GM04504 (cell line): ENCODE measurements around the gene TNRC6A.
"Not testable (repeated sequence)": the region's sequence is repeated elsewhere in the genome, so short reads cannot be mapped to it uniquely, and the experiment has no call there.

Experiments used
- DNase-seq: peaks from one replicate; pipeline ENCODE4 v3.0.0-alpha.2; 2012; ENCODE audit warnings: low read depth

TNRC6A gene

DNA sequence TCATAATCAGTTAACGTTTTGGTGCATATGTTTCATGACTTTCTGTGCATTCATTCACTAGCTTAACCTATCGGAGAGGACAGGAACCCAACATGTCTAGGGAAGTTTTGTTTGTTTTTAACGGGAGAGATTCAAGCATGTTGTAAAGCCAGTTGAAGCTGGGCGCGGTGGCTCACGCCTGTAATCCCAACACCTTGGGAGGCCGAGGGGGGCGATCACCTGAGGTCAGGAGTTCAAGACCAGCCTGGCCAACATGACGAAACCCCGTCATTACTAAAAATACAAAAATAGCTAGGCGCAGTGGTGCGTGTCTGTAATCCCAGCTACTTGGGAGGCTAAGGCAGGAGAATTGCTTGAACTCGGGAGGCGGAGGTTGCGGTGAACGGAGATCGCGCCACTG is 1.4 kb upstream of the TNRC6A start:
- no peak for DNase-seq

DNA sequence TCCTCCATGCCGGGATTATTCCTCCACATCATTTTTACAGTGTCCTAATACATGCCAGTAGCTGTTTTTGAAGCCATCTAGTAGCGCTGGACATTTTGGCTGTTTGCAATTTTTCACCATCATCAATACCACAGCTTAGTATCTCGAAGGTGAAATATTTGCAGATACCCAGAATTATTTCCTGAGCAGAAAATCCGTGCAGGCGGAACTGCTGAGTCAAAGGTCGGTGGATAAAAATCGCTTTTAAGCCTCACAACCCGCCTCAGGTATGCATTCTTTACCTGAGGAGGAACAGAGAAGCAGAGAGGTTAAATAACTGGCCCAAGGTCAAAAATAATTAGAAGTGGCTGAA is 584 bp upstream of the TNRC6A start:
- DNase-seq = no peak

DNA sequence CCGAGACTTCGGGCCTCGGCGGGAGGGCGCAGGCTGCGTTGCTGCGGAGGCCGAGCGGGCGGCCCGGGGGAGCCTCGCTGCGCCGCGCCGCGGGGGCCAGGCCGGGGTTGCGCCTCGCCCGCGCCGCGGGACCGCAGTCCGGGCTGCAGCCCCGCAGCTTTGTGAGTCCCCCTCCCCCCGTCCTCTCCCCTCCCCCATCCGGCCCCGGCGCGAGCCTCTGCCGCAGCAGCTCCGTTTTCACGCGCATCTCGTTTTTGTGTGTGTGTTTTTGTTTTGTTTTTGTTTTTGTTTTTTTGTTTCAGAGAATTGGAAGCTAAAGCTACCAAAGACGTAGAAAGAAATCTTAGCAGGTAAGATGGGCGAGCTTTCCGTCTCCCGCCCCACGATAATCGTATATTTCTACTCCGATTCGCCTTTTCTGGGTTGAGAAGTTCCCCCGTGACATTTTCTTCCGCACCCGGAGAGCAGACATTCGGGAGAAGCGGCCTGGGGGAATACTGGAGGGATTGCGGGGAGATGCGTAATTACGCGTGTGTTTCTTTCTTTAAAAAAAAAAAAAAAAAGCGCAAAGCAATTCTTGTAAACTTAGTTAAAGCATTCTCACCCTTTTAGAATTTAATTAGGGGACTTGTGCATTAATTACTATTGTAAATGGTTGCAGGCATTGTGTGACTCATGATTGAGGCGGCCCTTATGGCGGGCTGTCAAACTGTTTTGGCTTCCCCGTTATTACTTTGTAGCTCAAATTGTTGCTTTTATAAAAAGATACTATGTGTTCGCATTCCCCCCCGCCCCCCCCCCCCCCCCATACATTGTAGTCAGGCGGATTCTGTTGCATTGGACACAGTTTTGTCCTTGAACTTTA is 732 bp downstream of the TNRC6A start:
- no peak for DNase-seq

DNA sequence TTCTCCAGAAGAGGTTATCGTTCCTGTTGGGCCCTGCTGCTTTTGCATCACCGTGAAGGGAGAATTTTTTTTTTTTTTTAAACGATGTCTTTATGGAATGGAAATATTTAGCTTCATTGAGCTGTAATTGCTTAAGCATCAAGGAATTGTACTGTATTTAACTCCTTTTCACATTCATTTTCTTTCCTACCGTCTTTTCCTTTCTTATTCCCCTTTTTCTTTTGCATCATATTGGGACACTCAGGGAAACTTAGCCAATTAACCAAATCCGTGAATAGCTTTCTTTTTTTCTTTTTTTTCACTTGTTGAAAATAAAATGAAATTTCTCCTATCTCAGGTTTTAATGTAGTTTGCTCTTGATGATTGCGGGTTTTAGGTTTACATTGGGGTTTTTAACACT is 1.5 kb downstream of the TNRC6A start:
- DNase-seq = no peak

DNA sequence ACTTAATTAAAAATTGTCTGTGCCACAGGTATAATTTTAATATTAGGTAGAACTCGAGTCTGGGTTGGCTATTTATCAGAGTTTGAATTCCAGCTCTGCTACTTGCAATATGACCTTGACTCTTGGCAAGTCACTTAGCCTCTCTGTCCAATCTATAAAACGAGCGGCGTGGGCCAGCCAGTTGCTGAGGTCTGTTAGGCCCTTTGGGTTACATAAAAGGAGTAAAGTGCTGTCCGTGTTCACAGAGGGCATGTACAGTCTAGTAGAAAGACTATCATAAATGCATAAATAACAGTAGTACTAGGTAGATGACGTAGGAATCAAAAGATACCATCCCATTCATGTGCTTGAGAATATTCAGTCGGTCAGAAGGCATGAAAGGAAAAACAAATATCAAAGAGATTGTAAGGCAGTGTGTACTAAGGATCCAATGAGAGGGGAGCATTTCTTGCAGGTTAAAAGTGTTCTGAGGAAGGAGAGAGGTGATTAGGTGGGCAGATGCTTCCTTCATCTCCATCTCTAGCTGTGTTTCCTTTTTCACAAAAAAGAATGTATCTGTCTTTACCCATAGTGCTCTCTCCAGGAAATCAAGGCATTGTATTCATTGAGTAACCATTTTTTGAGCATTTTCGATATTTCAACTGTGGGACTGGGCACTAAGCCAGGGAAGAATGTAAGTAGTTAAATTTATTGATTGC is 2.4 kb downstream of the TNRC6A start:
- no peak for DNase-seq

DNA sequence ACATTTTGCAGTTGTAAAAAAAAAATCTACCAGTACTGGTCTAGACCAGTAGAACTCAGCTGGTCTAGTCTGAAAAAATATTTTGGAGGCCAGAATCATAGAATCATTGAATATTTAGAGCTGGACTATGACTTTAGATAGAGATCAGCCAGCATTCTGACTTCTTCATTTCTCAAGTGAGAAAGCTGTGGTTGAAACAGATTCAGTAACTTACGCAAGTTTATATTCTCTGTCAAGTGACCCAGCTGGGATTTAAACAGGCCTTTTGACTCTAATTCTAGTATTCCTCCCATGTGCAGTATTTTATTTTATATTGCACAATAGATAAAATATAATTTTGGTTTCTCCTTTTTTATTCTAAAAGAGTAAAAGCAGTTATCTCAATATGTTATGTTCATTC is 4.9 kb downstream of the TNRC6A start:
- DNase-seq = peak; percentile 30

DNA sequence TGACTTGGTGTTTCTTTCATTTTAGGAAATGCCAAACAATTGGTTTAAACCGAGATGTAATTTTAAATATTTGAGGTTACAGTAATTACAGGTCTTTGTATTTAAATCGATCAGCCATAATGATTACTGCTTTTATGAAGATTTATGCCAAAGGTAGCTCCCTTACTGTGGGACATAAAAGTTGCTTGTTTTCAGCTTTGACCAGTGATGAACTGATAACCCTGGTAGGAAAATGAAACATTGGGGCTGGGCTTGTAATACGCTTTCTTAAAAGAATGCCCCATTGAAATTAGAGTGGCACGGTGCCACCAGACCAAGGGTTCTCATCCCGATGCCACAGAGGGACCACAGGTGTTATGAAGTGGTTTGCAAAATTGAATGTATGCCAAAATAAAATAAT is 7.3 kb downstream of the TNRC6A start:
- no peak for DNase-seq

DNA sequence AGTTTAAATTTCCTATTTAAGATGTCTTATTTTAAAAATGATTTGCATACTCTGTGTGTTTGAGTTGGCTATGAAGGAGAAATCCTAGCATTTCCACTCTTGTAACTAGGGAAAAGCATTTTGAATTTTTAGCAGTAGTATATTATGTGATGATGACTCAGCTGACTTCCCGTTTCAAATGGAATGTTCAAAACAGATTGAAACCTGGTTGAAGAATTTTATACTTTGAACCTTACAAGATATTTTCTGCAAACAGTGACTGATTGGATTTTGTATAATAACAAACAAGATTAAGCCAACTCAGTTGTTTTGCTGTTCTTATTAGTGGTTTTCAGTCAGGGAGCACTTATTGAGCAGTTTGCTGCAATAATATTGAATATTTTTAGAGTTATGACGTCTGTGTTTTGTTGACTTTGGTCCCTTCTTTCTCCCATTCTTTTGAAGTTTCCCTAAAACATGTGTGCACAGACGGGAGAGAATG is 8.0 kb downstream of the TNRC6A start:
- DNase-seq = no peak

DNA sequence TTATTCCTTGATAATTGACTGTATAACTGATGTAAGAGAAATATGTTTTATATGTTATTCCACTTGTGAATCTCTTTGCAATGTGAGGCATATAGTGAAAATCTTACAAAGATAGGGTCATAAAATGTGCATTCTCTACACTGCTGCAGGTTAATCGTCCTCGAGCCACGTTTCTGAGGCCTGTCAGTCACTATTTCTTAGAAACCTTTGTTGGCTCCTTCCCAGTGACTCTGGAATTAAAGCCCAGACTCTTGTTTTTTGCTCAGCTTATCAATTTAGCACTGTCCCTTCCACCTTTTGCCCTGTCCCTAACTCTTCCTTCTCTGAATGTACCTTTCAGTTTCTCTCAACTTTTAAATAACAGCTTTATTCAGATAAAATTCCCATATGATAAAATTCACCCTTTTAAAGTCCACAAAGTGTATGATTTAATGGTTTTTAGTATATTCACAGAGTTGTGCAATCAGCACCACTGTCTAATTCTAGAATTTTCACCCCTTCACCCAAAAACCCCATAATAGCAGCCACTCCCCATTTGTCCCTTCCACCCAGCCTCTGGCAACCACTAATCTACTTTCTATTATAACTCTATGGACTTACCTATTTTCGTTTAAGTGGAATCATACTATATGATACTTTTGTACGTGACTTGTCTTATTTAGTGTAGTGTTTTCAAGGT is 8.6 kb downstream of the TNRC6A start:
- no peak for DNase-seq

DNA sequence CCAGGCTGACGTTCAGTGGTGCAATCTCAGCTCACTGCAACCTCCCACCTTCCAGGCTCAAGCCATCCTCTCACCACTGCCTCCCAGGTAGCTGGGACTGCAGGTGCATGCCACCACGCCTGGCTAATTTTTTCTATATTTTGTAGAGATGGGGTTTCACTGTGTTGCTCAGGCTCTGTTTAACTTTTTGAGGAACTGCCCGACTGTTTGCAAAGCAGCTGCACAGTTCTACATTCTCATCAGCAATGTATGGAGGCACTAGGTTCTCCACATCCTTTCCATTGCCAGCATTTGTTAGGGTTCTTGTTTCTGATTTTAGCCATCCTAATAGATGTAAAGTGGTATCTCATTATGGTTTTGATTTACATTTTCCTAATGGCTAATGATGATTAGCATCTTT is 9.4 kb downstream of the TNRC6A start:
- DNase-seq = no peak

DNA sequence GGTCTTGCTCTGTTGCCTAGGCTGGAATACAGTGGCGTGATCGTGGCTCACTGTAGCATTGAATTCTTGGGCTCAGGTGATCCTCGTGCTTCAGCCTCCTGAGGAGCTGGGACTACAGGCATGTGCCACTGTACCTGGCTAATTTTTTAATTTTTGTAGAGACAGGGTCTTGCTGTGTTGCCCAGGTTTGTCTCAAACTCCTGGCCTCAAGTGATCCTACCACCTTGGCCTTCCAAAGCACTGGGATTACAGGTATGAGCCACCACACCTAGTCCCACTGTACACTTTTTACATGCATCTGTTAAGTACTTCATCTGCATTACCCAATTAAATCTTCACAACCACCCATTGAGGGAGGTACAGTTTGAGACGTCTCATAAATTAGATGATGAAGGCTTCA is 12.4 kb downstream of the TNRC6A start:
- DNase-seq = no peak

DNA sequence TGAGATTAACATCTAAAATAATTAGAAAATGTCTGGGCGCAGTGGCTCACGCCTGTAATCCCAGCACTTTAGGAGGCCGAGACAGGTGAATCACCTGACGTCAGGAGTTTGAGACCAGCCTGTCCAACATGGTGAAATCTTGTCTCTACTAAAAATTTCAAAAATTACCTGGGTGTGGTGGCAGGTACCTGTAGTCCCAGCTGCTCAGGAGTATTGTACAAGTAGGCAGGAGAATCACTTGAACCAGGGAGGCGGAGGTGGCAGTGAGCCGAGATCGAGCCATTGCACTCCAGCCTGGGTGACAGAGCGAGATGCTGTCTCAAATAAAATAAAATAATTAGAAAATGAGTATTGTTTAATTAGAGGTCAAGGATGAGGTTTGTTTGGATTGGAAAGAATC is 13.2 kb downstream of the TNRC6A start:
- not testable (repeated sequence) for DNase-seq

DNA sequence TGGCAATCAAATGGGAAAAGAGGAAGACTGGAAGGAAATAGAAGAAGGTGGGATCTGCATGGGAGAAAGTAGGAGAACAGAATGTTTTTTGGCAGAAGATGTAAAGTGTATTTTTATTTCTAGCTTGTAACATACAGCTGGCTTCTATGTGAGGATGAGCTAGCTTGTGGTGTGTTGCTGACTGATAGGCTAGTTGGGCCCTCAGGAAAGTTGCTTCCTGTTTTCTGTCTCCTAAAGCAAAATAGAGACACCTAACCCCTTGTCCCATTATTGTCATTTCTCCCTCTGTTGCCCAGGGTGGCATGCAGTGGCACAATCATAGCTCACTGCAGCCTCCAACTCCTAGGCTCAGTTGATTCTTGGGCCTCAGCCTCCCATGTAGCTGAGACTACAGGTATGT is 15.9 kb downstream of the TNRC6A start:
- DNase-seq = no peak

DNA sequence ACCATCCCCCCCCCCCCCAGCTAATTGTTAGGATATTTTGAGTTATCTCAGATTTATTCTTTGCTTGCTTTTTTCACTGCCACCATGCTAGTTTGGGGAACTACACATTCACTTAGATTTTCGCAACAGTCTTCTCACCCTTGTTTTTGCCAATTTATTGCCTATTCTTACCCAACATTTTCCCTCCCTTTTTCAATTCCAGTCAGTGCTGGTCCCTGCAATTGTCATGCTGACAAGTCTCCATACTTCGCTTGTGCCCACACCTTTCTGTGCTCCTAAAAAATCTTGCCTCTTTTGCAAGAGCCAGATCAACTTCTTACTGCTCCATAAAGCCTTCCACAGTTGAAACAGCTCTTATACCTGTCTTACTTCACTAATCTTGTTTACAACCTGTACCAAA is 16.3 kb downstream of the TNRC6A start:
- no peak for DNase-seq

DNA sequence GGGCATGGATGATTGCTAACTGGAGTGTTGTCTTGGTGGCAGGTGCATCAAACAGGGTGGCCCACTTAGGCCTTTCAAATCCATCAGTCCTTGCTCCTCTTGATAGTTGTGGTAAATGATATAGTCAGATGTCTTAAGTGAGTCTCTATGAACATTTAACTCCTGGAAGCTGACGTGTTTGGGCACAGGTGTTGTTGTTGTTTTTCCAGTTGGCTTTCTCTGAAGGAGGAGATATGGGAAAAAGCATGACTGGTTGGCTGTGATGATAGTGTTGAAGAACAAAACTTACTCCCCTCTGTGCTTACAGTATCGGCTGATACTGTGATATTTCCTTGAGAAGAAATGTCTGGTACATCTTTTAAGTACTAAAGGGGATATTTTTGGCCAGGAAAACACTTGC is 18.0 kb downstream of the TNRC6A start:
- DNase-seq = no peak

DNA sequence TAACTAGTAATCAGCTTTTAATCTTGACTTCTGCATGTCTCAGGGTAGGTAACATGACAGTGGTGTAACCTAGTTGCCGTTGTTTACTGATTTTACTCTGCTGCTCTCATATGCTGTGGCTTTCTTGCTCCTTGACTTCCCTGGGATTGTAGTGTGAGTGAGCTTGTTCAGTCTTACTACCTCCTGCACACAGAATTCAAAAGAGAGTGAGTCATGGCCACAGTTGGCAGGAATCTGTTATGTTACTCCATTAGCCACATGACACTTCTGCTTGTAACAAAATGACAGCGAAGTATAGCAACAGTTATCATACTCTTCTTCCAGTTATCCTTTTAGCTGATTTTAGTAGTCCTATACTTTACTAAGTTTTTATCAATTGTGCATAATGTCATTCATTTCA is 18.8 kb downstream of the TNRC6A start:
- peak; percentile 87 for DNase-seq

DNA sequence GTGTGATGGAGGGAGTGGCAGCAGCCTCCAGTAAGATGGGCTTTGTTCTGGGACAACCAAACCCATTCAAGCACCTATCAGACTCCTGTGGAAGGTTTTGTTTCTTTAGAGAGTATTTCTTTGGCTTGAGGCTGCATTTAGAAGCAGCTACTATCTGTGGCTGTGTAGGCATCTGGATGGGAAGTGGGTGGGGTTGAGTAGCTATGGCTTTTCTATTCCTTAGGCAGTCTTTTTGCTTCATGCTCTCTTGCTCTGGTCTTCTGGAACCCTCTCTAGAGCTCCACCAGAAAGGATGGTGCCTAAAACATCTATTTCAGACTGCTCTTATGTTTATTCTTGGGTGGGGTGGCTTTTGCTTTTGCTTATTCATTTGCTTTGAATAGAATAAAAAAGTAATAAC is 19.9 kb downstream of the TNRC6A start:
- DNase-seq = no peak

DNA sequence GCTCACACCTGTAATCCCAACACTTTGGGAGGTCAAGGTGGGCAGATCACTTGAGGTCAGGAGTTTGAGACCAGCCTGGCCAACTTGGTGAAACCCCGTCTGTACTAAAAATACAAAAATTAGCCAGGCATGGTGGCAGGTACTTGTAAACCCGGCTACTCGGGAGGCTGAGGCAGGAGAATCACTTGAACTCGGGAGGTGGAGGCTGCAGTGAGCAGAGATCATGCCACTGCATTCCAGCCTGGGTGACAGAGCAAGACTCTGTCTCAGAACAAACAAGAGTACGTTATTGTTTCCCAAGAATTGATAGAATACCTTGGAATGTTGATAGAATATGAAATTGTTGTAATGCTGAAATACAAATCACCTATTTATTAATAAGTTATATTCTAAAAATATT is 20.4 kb downstream of the TNRC6A start:
- DNase-seq = not testable (repeated sequence)

DNA sequence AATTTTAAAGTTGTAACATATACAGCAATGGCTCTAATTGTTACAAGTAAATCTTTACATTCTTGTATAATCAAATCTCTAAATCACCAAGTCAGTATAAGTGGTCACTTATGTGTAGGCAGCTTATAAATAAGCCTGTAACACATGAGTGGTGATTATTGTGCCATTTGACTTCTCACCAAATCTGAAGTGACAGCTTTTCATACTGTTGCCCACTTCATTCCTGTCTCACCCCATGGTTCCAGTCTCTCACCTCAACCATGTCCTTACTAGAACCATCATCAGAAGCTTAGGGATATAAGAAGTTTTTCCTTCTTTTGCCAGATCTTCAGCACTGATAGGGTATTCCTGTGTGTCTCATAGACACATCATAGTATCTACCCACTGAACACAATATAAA is 23.5 kb downstream of the TNRC6A start:
- DNase-seq = no peak

DNA sequence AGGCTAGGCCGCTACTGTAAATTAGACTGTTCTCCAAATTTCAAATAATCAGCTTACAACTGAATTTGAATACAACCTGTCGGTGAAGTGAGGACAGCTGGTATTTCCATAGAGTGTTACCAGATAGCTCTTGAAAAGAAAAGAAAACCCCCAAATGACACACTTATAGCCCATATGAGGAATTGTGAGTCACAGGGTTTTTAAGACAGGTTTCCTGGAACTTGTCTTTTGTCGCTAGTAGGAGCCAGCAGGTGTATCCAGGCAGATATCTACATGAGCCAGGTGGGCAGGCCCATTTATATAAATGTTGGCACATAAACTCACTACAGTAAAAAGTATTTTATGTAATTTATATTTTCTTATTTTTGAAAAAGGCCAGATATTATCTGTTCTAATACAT is 24.0 kb downstream of the TNRC6A start:
- no peak for DNase-seq

DNA sequence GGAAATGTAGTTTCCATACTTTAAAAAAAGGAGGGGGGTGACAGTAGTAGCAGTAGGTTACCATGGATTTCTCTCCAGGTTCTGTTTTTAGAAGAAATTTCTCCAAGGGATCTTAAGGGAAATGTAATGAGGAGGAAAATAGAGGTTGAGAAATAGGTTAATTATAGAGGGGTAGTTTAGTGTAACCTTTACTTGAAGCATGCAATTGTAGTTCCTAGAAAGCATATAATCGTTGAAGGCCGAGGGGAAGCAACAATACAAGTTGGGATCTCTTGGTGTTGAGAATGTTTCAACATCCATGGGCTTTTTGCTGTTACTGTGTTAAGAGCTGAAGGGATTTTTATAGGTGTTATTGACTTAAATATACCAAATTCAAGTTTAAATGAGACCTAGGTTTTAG is 25.1 kb downstream of the TNRC6A start:
- DNase-seq = no peak

DNA sequence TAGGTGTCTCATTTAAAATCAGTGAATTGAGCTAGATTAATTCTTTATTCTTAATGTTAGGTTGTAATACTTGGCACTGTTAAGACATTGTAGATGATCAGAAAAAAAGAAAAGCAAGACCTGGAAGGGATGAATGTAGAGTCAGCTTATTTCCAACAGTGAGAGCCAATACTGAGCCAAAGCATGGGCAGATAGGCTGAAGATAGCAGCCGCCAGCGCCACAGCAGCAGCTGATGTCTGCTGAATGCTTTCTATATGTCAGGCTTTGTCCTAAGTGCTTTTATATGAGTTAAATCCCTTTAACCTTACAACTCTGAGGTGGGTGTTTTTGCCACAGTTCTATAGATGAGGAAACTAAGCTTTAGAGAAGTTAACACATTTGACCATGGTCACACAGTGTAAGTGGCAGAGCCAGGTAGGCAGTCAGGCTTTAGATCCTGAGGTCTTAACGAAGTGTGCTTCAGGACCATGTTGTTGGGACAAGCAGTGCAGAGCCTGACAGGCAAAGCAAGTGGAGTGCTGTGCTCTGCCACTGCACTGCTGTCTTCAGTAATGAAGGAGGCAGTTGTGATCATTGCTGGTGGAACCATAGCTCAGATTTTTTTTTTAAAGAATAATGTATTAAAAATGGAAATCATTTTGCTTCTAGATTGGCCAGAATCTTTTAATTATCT is 25.9 kb downstream of the TNRC6A start:
- no peak for DNase-seq

DNA sequence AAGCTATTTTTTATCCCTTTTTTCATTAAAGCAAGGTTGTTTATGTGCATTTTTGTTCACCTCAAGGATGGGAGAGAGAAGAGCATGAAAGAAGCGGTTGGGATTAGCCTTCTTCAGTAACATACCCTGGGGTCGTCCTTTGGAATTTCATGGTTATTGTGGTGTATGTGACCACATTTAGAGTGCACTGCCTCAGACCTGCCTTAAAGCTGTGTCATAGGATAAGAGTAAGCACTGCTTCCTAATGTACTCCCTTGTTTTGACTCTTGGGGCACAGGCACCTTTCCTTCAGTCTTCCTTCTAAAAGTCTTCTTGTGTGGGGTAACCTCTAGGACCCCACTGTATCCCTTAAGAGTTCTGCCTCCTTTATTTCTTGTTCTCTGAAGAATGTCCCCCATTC is 28.9 kb downstream of the TNRC6A start:
- DNase-seq = no peak
